GM18909 (cell line): ENCODE data around the gene DRAP1.

ENCODE experiments used
- ATAC-seq: cut with Tn5 transposase; IDR thresholded peaks from one replicate; pipeline ENCODE4 v1.9.1; 2021; ENCODE audit warnings: mild to moderate bottlenecking; ENCODE audit not compliant: unreplicated experiment, poor library complexity

DRAP1 gene

GRCh38 chr11:65919141-65919572 lies at the start of gene DRAP1:
TSS of gene DRAP1 (plus strand) at chr11:65919426. CDS start at chr11:65919502, 76 bp downstream.
- peak; percentile 83 for ATAC-seq

- no peak for ATAC-seq
These were observed 49.5 kb upstream of the DRAP1 start for GRCh38 chr11:65869643-65870306.

DNA sequence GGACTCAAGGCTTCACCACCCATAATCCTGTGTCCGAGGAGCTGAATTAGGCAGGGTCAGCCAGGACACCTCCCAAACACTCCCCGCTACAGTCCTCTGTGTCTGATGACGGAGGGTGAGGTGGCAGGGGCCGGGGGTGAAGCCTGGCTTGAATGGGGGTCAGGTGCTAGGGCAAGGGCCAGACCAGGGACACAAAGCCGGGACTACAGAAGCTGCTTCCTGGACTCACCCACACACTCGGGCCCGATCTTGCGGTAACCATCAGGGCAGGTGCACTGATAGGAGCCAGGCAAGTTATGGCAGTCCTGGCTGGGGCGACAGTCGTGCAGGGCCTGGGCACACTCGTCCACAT lies 48.9 kb upstream of the DRAP1 start:
- no peak for ATAC-seq

DNA sequence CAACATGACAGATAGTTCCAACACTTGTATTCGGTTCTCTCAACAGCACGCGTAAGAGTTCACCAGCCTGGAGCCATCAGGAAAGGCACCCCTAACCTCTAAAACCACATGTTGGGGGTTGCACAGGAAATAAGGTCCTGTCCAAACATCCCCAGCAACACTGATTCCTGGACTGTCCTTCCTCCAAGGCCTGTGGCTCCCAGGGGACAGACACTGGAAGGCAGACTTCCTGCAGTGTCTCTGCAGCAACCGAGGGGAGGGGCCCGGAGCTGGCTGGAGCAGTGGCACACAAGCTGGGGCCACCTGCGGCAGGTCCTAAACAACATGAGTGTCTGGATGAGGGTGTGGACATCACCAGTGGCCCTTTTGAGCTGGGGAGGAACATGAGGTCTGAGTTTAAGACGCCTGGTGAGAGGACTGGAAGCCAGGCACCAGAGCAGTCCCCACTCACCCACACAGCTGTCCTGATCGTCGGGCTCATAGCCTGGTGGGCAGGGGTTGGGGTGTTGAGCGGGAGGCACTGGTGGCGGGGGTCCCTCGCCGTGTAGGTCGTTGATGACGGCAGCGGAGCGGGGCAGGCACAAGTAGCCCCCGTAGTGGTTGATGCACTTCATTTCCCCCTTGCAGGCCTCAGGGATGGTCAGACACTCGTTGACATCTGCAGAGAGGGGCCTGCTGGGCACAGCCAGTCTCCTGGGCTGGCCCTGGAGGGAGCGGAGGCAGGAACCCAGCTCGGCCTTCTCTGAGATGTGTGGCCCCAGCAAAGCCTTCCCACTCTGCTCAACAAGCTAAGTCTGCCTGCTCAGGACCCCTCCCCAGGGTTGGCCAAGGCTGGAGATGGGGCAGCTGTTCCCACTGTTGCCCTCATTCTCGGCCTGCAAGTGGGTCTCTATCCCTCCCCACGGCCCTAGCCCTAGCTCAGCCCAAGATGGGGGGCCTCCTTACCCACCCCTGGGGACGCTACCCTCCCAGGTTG lies 48.2 kb upstream of the DRAP1 start:
- no peak for ATAC-seq

- no peak for ATAC-seq
These were observed 47.2 kb upstream of the DRAP1 start for GRCh38 chr11:65871811-65872548.

DNA sequence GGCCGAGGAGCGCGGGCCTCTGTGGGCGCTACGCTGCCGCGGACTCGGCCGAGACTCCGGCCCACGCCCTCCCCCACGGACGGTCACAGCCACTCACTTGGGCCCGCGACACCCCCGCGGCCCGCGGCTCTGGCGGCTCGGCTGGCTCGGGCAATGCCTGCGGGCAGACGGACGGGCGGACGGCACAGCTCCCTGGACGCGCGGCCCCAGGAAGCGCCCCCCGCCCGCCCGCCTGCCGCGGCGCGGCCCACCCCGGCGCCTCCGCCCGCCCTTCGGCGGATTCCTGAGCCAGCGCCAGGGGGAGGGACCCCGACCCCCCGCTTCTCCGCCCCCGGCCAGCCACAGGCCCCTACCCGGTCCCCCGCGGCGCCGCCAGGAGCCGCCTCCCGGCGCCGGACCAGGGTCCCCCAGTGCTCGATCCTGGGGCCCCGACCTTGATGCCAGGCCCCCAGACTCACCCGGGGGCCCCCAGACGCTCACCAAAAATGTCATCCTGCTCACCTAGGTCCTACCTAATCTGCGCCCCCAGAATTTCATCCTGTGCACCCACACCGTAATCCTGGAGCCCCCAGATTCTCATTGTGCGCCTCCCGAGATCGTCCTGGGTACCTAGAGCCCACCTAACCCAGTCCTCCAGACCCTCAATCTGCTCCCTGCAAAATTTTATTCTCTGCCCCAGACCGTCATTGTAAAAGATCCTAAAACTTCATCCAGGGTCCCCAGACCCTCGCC lies 46.5 kb upstream of the DRAP1 start, which contains the start of gene EFEMP2:
TSS of gene EFEMP2 (minus strand) at position 215 of the 732 bp plus-strand sequence. CDS start 446 bp downstream, outside the sequence.
- ATAC-seq, result no peak

GRCh38 chr11:65873318-65874156 lies 45.7 kb upstream of the DRAP1 start:
- peak; percentile 86 for ATAC-seq

DNA sequence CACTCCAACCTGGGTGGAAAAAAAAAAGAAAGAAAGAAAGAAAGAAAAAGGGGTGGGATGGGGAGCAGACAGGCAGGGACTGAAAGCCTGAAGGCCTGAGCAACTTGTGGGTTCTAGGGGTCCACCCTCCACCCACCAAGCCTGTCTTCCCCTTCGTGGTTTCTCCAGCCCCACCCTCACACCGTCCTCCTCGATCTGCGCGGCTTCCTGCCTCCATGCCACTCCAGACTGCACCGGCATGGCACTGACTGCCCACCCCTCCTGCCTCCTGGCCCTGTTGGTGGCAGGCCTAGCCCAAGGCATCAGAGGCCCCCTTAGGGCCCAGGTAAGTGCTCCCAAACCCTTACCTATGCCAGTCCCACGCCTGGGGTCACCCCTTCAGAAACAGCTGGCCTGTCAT lies 39.6 kb upstream of the DRAP1 start, which contains the start of gene CTSW:
TSS of gene CTSW (plus strand) at position 221 of the 400 bp plus-strand sequence. CDS start at position 239, 18 bp downstream.
- no peak for ATAC-seq

- no peak for ATAC-seq
These were observed 39.2 kb upstream of the DRAP1 start for GRCh38 chr11:65880027-65880426.

- no peak for ATAC-seq
These were observed 38.3 kb upstream of the DRAP1 start for GRCh38 chr11:65880844-65881421.

GRCh38 chr11:65882120-65883057 lies 36.8 kb upstream of the DRAP1 start:
- no peak for ATAC-seq

- no peak for ATAC-seq
These were observed 36.0 kb upstream of the DRAP1 start for GRCh38 chr11:65883058-65883761.

- no peak for ATAC-seq
These were observed 35.2 kb upstream of the DRAP1 start for GRCh38 chr11:65883786-65884715.

DNA sequence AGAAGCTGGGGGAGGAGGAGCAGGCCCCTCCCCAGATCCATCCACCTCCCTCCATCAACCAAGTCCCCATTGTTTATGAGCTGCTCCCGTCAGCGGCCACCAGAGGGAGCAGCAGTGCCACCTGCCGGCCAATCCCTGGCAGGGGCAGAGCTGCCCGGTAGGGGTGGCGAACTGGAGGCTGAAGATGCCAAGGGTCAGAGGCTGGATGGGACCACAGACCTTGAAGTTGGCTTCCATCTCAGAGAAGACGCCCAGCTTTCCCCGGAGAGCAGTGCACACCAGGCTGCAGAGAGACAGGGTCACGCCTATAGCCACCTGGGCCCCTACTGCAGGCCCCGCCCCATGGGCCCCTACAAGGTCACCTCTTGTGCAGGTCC lies 34.5 kb upstream of the DRAP1 start:
- ATAC-seq, result peak; percentile 28

- ATAC-seq, result no peak
These were observed 34.0 kb upstream of the DRAP1 start for GRCh38 chr11:65885231-65885630.
